GM21447 (cell line): Measurements from ENCODE around the gene NHEJ1.

Experiments
- ATAC-seq: cut with Tn5 transposase; IDR thresholded peaks from one replicate; pipeline ENCODE4 v1.9.1; 2021; ENCODE audit not compliant: unreplicated experiment

The NHEJ1 gene

GRCh38 chr2:219090436-219091299 lies 69.9 kb downstream of the NHEJ1 start:
- no peak for ATAC-seq

DNA sequence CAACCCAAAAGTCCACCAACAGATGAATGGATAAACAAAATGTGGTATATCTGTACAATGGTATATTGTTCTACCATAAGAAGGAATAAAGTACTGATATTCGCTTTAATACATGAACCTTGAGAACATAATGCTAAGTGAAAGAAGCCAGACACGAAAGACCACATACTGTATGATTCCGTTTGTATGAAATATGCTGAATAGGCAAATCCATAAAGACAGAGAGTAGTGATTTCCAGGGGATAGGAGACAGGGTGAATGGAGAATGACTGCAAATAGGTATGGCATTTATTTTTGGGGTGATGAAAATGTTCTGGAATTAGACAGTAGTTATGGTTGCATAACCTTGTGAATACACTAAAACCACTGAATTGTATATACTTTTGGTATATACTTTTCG lies 71.3 kb downstream of the NHEJ1 start:
- ATAC-seq = no peak

- no peak for ATAC-seq
These were observed 72.8 kb downstream of the NHEJ1 start for GRCh38 chr2:219087848-219088247.

- ATAC-seq = no peak
These were observed 73.3 kb downstream of the NHEJ1 start for GRCh38 chr2:219087361-219087760.

DNA sequence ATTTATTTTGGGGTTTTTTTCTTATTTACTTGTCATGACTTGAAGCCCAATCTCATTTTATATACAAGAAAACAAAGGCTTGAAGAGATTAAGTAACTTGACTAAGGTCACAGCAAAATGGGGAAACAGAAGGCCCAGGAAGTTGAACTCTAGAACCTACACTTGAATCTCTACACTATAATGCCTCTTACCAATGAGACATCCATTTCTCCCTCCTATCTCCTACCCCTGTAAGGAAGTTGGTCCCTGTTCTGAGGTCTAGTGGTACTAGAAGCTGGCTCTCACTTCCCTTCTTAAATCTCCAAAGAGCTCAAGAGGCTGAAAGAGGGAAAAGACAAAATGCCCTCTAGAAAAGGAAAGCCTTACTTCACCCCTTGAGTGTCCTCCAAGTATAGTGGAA lies 74.4 kb downstream of the NHEJ1 start:
- no peak for ATAC-seq

- no peak for ATAC-seq
These were observed 75.8 kb downstream of the NHEJ1 start for GRCh38 chr2:219084791-219085190.

GRCh38 chr2:219082332-219082958 lies 78.2 kb downstream of the NHEJ1 start:
- ATAC-seq = no peak

- no peak for ATAC-seq
These were observed 78.8 kb downstream of the NHEJ1 start for GRCh38 chr2:219081701-219082331.

- no peak for ATAC-seq
These were observed 79.5 kb downstream of the NHEJ1 start for GRCh38 chr2:219081096-219081495.

DNA sequence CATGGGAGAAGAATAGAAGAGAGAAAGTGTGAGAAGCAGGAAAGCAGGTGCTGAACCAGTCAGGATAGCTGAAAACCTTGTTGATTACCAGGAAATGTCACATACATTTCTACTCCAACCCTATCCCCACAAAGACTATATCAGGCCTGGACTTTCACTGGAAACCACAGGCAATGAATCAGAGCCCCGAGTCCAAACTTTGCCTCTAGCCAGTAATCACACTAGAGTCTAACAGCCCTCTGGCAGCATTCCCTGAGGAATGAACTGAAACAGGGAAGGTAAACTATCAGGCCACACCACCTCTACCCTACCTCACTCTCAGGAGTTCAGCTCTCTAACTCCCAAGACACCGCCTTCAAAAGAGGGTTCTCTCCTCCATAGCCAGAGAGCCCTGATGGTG lies 81.2 kb downstream of the NHEJ1 start:
- ATAC-seq = no peak

- no peak for ATAC-seq
These were observed 81.7 kb downstream of the NHEJ1 start for GRCh38 chr2:219078951-219079350.

DNA sequence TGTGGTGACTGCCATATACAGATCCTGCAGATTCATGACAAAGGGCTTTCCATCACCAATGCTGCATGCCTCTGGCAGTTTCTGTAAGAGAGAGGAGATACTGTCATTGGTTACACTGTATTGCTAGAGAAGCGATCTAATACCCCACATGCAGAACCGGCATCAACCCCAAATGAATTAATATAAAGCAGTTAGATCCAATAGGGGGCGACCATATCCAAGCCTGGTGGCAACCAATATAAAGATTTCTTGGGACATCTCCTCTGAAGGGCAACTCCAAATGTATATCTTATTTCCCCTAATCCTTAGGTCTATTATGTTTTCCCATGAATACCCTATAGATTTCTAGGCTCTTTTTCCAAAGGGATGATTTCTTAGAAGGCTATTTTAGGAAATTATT lies 82.5 kb downstream of the NHEJ1 start:
- no peak for ATAC-seq

- ATAC-seq = no peak
These were observed 84.4 kb downstream of the NHEJ1 start for GRCh38 chr2:219076253-219076652.

GRCh38 chr2:219073413-219074129 lies 87.0 kb downstream of the NHEJ1 start:
- no peak for ATAC-seq

GRCh38 chr2:219072741-219073250 lies 87.8 kb downstream of the NHEJ1 start:
- no peak for ATAC-seq

- no peak for ATAC-seq
These were observed 89.3 kb downstream of the NHEJ1 start for GRCh38 chr2:219071131-219071816.

DNA sequence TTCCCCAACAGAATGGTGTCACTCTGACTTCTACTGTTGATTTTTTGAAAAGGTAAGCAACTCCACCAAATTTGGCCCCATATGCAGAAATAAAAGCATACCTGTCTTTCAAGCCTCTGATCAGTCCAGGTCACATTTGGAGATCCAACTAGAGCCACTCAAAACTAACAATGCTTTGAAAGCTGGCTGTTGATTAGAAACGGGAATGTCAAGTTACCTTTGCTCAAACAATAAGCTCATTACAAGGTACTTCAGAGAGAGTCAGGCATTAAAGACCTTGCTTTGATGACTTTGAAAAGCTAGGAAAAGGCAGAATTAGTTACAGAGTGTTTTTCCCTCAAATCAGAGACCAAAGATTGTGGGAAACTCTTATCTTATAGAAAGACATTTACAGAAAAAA lies 95.1 kb downstream of the NHEJ1 start:
- no peak for ATAC-seq

DNA sequence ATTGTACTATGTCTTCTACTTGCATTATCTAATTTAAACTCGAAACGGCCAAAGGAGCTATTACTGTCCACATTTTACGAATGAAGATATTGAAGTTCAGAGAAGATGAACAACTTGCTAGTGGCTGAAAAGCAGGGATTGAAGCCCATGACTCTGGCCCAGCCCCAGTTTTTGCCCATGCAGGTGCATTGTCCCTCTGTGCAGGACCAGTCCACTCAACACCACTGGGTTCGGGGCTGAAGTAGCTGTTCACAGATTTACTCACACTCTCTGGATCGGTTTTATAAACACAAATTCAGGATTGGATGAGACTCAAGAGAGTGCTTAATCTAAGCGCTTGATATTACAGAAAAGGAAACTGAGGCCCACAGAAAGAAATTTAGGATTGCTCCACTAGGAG lies 98.5 kb downstream of the NHEJ1 start:
- ATAC-seq = no peak

DNA sequence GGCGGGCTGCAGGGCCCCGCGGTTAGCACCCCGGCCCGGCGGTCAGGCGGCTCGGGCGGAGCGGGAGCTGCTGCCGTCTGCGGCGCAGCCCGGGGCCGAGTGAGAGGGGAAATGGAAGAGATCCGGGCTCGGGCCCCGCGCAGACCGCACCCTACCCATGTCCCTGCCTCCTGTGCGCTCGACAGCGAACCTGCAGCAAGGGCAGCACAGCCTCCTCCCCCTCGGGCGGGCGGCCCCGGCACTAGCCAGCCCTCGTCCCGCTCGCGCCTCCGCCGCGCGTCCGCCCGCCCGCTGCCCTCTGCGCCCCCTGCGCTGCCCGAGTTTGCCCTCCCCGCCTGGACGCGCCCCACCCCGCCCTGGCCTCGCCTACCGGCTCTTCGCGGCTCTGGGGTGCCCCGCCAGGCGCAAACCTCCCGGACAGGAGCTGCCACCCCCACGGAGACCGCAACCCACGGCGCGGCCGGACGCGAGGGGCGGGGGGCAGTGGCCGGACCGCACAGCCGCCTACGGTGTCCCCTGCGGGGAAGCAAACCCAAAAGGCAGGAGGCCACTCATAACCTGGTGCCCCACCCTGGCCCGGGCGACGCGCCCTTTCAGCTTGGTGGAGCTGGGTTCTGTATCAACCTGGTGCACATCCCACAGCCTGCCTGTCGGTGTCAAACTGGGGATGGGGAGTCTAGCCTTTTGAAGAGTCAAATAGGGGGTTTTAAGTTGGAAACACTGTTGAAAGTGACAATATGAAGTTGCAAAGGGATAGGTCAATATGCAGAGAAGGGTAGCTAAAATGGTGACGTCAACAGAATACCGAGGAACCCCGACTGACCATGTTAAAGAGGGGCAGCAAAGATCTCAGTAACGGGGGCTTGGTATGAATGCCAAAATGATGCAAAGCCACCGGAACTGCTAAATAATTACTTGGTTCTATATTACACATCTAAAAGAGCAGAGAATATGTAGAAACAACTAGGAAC lies 99.5 kb downstream of the NHEJ1 start, which contains the start of gene IHH:
IHH (minus strand) TSS at position 101 of the 971 bp plus-strand sequence. CDS start 454 bp downstream, outside the sequence.
- ATAC-seq = no peak
